Activated T-helper 17 cell treated with anti-CD3 and anti-CD28 coated beads, Interleukin-2, amount 50 U/mL, for 72 hours (primary cell): ENCODE data around the gene RAP2B. TPM values are rescaled to one million over a fixed set of nuclear protein-coding genes. Genes with fewer than 3 reads are reported as not detected.

Source experiments
- ATAC-seq: fragments of 150-1000 bp; cut with Tn5 transposase; replicated peaks from 2 replicates; pipeline ENCODE4 v1.10.0; 2021; ENCODE audit warnings: mild to moderate bottlenecking, moderate library complexity
- H3K27ac Mint-ChIP-seq: one replicate; pipeline ENCODE4 v1.8.0; 2022; ENCODE audit warnings: mixed read lengths
- H3K27me3 Mint-ChIP-seq: one replicate; pipeline ENCODE4 v1.8.0; 2022; ENCODE audit warnings: mixed read lengths
- H3K36me3 Mint-ChIP-seq: one replicate; pipeline ENCODE4 v1.8.0; 2022; ENCODE audit warnings: low read depth, mild to moderate bottlenecking, mixed read lengths
- H3K4me1 Mint-ChIP-seq: one replicate; pipeline ENCODE4 v1.8.0; 2022; ENCODE audit warnings: mixed read lengths
- H3K4me3 Mint-ChIP-seq: one replicate; pipeline ENCODE4 v1.8.0; 2022; ENCODE audit warnings: mild to moderate bottlenecking, mixed read lengths
- H3K9me3 Mint-ChIP-seq: one replicate; pipeline ENCODE4 v1.8.0; 2022; ENCODE audit warnings: mixed read lengths
- total RNA-seq, 2 donors: library from RNA; stranded (reverse); gene quantifications; one replicate each; pipeline ENCODE4 v1.2.3, GENCODE V29; 2022

The RAP2B gene
- total RNA-seq, 2 donors from 2014 or later = 18.9 to 20.7 TPM

DNA sequence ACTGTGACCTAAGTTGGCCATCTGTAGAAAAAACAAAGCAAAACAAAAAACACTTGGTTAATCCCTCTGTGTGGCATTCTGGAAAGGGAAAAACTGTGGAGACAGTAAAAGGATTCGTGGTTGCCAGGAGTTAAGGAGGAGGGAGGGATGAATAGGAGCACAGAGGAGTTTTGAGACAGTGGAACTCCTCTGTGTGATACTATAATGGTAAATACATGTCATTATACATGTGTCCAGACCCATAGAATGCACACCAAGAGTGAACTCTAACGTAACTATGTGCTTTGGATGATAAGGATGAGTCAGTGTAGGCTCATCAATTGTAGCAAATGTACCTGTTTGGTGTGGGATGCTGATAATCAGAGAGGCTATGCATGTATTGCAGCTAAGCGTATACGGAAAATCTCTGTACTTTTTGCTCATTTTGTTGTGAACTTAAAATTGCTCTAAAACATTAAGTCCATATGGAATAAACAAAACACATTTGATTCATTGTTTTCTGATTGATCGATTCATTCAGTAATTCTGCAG lies 33.4 kb downstream of the RAP2B start:
- Mint-ChIP-seq H3K27me3 (no peaks in the 10 kb centered on the region), H3K36me3 (no peaks in the 10 kb centered on the region)
- no peak for ATAC-seq

DNA sequence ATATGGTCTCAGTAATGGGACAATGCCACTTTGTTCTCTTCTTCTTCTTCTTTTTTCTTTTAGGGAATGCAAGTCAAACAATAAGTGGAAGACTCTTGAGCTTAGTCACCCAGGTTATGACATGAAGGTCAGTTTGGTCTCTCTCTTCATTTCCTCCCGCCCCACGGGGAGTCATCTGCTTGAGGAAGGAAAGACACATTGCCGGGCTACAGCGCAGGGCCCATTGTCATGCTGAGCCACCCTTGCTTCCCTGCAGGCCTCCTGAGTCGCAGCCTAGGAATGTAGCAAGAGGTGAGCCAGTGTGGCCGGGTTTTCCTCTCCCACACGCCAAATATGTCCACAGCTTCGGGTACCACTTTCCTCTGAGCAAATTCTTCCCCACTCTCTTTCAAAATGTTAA lies 47.6 kb downstream of the RAP2B start:
- H3K36me3 Mint-ChIP-seq = no peaks in the 10 kb centered on the region
- peak overlapping the region; percentile 18 for H3K4me3 Mint-ChIP-seq
- no peak for ATAC-seq
- peaks cover 16% of the 10 kb centered on the region for H3K4me1 Mint-ChIP-seq
- H3K9me3 Mint-ChIP-seq = no peaks in the 10 kb centered on the region
- peak overlapping the region; percentile 28 for H3K27ac Mint-ChIP-seq
- no peaks in the 10 kb centered on the region for H3K27me3 Mint-ChIP-seq

More for the DNA sequence above, 33.4 kb downstream of the RAP2B start:
- Mint-ChIP-seq H3K9me3 (no peaks in the 10 kb centered on the region), H3K4me1 (no peaks in the 10 kb centered on the region), H3K4me3 (no peak overlapping the region), H3K27ac (no peak overlapping the region)

DNA sequence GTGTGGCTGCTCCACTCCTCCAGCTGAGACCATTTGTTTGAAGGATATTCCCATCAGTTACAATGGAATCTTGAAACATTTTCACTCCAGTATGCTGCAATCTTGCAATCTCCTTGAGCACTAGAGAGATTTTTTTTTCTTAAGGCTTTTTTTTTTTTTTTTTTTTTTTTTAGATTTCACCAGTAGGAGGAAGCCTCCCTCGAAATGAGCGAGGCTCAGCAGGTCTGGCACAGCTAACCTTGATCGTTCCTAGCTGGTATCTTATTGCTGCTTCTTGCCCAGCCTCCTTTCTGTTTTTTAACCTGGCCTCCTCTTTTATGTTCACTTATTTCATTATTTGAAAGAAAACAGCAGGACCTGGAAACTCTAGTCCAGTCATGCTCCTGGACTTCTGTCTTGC lies 48.1 kb downstream of the RAP2B start:
- Mint-ChIP-seq H3K27ac (peak overlapping the region; percentile 28), H3K9me3 (no peaks in the 10 kb centered on the region), H3K4me3 (peak overlapping the region; percentile 18), H3K36me3 (no peaks in the 10 kb centered on the region), H3K27me3 (no peaks in the 10 kb centered on the region), H3K4me1 (peaks cover 16% of the 10 kb centered on the region)
- no peak for ATAC-seq

DNA sequence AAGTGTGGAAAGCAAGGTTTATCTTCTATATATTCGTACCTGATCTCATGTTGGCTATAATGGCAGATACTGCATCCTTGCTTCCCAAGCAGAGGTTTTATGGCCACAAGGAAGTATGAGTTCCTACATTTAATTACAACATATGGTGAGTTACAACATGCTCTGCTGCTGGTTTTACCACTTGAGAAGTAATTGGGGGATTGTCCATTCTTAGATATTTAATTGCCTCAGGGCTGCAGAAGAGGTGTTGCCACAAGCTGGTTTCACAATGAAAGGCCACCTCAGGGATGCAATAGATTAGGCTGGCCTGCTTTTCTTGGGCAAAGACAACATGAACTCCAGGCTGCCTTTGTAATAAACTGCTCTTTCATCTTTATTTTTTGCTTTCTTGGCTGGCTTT lies 48.6 kb downstream of the RAP2B start:
- Mint-ChIP-seq H3K4me3 (peak overlapping the region; percentile 18), H3K4me1 (peaks cover 16% of the 10 kb centered on the region), H3K27ac (no peak overlapping the region), H3K9me3 (no peaks in the 10 kb centered on the region), H3K27me3 (no peaks in the 10 kb centered on the region), H3K36me3 (no peaks in the 10 kb centered on the region)
- ATAC-seq = no peak

DNA sequence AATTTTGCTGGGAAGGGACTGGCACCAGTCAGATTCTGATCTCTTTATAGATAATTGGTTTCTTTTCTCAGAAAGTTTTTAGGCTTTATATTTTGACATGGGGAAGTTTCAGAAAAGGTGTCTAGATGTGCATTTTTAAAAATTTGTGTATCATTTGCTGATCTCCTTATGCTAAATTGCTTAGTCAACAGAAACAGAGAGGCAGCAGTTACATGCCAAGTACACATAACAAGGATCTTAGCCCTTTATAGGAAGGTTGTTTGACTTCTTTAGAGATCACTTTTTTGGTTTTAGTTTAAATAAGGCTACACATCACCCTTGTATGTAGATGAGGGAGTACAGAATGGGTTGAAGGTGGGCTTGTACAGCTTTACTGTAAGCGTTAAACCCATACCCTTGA lies 53.5 kb downstream of the RAP2B start:
- H3K4me3 Mint-ChIP-seq = no peak overlapping the region
- H3K36me3 Mint-ChIP-seq = no peaks in the 10 kb centered on the region
- no peak overlapping the region for H3K27ac Mint-ChIP-seq
- ATAC-seq = no peak
- no peaks in the 10 kb centered on the region for H3K9me3 Mint-ChIP-seq
- peaks cover 20% of the 10 kb centered on the region for H3K4me1 Mint-ChIP-seq
- H3K27me3 Mint-ChIP-seq = no peaks in the 10 kb centered on the region

DNA sequence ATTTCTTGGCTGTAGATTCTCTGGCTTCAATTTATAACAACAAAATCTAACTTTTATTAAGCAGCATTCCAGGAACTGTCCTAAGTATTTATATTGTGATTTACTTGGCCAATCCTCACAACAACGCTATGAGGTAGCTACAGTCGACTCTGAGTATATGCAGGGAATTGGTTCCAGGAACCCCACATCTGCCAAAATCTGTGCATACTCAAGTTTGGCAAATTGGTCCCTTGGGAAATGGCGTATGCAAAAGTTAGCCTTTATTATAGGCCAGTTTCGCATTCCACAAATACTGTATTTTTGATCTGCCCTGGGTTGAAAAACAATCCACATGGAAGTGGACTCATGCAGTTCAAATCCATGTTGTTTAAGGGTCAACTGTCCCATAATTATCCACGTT lies 53.9 kb downstream of the RAP2B start:
- Mint-ChIP-seq H3K27me3 (no peaks in the 10 kb centered on the region), H3K4me1 (peaks cover 18% of the 10 kb centered on the region)

DNA sequence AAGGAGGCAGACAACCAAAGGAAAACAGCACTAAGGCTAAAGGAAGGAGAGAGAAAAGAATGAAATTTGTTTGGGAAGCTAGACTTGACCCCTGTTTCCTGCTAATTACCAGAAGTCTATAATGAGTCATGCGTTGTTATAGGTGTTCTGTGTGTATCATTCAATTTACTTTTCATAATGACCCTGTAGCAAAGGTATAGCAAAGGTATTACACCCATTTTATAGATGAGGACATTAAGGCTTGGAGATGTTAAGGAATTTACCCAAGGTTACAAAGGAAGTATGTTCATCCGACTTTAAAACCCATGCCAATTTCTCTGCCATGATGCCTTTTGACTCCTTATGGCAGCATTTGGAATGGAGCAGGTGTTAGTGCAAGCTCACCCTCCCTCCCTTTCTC lies 54.9 kb downstream of the RAP2B start:
- H3K4me3 Mint-ChIP-seq = no peak overlapping the region
- no peaks in the 10 kb centered on the region for H3K9me3 Mint-ChIP-seq
- H3K27me3 Mint-ChIP-seq = no peaks in the 10 kb centered on the region
- ATAC-seq = no peak
- no peaks in the 10 kb centered on the region for H3K36me3 Mint-ChIP-seq
- peaks cover 24% of the 10 kb centered on the region for H3K4me1 Mint-ChIP-seq
- no peak overlapping the region for H3K27ac Mint-ChIP-seq

More for the DNA sequence above, 53.9 kb downstream of the RAP2B start:
- Mint-ChIP-seq H3K9me3 (no peaks in the 10 kb centered on the region), H3K4me3 (no peak overlapping the region), H3K27ac (no peak overlapping the region), H3K36me3 (no peaks in the 10 kb centered on the region)
- no peak for ATAC-seq

DNA sequence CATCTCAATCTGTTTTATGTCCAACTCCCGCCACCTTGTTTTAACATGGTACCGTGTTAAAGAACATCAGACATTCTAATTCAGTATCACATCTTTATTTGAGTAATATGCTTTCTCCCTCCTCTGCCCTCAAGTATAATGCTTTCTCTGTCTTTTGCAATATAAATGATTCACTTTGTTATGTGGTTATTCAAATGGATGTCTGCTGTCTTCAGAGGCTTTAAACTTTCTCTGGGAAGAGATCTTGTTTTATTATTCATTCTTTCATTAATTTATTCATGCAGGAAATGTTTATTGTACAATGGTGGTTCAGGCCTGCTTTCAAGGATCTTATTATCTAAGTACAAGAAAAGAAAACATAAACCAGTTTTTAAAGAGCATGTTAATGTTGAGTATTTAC lies 57.1 kb downstream of the RAP2B start:
- ATAC-seq = no peak
- Mint-ChIP-seq H3K4me3 (no peak overlapping the region), H3K36me3 (no peaks in the 10 kb centered on the region), H3K27me3 (no peaks in the 10 kb centered on the region), H3K27ac (no peak overlapping the region), H3K9me3 (no peaks in the 10 kb centered on the region), H3K4me1 (peaks cover 28% of the 10 kb centered on the region)
